HG02571 (cell line): ENCODE data around the gene DDRGK1.
"Not testable (repeated sequence)": the region's sequence is repeated elsewhere in the genome, so short reads cannot be mapped to it uniquely, and the experiment has no call there.

Experiments
- ATAC-seq: cut with Tn5 transposase; IDR thresholded peaks from one replicate; pipeline ENCODE4 v1.9.1; 2021; ENCODE audit warnings: mild to moderate bottlenecking, moderate library complexity; ENCODE audit not compliant: unreplicated experiment

Gene DDRGK1

GRCh38 chr20:3189561-3190131, 14.8 kb downstream of the DDRGK1 start:
- no peak for ATAC-seq

DNA sequence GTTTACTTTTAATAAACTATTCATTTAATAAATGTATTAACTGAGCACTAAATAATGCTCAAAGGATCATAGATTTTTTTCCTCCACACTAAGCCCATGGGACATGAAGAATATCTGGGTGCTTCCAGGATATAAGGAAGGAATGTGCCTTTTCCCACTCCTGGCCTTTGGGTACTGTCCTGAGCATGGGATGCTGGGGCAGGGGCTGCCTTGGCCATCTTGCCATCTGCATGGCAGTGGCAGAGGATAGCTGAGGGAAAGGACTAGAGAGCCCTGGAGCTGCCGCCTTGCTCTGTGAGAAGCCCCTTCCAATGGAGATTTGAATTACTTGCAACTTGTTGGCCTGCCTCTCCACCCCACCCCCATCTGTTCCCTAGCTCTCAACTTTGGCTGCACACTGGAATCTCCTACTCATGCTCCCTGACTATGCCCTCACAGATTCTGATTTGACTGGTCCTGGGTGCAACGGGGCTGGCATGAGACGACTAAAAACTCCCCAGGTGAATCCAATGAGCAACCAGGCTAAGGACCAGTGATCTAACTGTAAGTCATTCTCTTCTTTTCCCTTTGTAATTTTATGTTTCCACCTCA, 15.6 kb downstream of the DDRGK1 start:
- ATAC-seq, result no peak

- not testable (repeated sequence) for ATAC-seq
These were observed 16.6 kb downstream of the DDRGK1 start for GRCh38 chr20:3187861-3188260.

DNA sequence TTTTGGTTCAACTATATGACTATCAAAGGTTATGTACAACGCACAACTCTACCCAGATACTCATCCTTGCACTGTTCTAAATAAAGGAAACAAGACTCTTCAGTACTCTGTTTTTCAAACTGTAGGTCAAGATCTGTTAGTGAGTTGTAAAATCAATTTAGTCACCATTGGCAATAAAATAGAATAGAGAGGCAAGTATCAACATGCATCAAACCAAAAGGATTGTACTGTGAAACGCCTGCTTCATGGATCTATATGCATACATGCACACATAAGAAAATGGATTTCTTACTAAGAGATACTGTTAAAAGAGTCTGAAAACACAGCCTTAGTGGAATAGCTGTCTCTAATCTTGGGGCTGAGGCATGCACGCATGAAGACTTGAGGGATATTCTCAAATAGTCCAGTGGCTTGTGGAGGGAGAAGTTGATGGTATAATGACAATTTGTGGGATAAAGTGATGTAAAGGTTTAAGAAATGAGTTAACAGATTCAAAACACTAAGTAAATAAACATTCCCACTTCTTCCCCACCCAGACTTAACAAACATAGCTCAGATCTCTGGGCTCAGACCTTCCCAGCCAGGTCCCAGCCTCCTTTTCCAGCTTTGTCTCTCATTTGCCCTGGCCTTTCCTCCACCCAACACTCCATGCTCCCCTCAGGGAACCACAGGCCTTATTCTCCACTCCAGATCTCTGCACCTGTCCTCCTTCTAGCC, 20.4 kb downstream of the DDRGK1 start:
- ATAC-seq, result no peak

DNA sequence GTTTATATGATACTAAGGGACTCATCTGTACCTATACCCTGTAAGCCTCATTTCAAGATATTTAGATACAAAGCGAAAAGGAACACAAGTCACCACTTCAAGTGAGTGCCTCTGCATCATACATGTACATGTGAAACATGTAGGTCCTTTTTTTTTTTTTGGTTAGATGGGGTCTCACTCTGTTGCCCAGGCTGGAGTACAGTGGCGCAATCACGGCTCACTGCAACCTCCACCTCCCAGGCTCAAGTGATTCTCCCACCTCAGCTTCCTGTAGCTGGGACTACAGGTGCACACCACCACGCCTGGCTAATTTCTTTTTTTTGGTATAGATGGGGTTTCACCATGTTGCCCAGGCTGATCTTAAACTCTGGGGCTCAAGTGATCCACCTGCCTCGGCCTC, 22.1 kb downstream of the DDRGK1 start:
- ATAC-seq, result not testable (repeated sequence)

- no peak for ATAC-seq
These were observed 23.2 kb downstream of the DDRGK1 start for GRCh38 chr20:3181270-3181669.

DNA sequence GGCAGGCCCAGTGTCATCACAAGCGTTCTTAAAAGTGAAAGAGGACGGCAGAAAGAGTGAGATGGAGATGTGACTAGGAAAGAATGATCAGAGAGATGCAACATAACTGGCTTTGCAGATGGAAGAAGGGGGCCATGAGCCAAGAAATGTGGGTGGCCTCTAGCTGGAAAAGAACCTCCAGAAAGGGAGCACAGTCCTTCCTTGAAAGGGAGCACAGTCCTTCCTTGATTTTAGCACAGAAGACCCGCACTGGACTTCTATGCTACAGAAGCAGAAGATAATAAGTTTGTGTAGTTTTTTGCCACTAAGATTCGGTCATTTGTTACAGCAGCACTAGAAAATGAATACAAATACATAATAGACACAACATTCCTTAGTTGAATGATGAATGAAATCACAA, 24.2 kb downstream of the DDRGK1 start:
- no peak for ATAC-seq

- ATAC-seq, result no peak
These were observed 26.6 kb downstream of the DDRGK1 start for GRCh38 chr20:3177746-3178485.

DNA sequence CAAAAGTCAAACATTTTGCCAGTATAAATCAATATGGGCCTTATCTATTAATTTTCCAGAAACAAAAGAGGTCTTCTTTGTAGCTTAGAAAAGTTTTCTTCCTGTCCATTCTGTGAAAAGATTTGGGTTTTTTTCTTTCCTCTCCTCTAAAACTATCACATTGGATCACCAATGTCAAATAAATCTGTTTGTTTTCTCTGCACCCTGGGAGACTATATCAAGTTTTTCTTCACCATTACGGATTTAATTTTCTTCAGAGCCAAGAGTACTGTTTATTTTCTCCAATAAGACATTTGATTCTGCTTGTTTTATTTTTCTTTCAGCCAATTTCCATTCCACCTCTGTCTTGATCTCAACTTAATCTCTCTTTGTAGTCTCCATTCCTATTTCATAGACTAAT, 29.2 kb downstream of the DDRGK1 start:
- no peak for ATAC-seq

DNA sequence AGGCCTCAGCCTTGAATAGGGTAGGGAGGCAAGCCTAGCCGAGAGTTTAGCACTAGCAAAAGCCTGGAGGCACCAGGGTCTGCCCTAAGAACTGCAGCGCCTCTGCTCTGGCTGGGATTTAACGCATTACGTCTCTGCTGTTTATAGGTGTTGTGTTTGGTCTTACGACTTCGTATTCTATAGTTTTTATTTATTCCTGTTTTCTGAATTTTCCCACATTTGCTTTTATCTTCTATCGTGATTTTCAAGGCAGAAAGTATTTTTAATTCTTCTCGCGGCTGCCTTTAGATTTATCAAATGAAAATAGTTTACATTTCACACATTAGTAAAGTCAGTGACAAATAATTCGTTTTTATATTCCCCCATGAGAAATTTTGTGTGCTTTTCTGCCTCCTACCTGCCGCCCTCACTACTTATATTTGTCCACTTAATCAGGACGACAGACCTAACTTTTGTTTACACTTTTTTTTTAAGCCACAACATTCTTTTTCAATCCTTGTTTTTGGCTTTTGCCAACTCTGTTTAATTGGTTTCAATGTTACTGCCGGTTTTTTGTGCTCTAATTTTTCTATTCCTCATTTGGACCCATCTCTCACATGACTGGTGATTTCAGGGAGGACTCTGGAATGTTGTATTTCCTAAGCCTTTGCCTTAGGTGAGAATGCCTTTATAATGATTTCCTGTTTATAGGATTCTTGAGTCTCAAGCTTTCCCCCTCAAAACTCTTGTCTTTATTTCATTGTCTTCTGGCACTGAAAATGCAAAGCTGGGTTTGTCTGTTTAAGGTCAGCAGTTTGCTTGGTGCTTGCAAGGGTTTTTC, 29.8 kb downstream of the DDRGK1 start:
- ATAC-seq, result no peak

DNA sequence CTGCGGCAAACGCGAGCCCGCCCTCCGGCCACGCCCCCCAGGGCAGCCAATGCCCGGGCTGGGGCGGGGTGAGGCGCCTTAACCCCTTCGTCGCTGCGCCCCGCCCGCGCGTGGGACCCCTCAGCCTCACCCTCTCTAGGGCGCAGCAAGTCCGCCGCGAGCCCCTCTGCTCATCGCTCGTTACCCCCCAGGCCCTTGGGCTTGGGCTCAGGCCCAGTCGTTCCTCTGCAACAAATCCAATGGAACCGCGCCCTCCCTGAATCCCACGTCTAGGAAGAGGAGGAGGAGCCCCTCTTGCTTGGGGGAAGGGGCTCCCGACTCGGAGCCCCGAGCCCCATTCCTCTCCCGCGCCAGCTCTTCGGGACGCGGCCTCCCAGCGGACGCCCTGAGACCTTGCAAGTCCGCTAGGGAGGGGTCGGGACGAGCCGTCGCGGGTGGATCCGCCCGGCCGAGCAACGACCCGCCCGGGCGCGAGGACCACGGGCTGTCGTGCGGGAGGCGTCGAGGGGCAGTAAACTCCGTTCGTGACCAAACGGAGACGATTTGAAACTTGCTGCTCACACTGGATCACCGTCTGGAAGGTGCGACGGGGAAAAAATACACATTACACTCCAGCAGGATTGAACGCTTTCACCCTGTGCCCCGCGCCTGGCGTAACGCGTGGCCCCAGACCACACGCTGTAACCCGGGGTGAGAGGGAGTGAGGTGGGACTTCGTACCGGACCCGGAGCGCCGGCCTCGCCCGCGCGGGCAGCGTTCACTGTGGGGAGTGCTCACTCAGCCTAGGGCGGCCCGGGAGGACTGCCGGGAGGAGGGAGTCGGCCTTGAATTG, 30.7 kb downstream of the DDRGK1 start:
- peak; percentile 90 for ATAC-seq

DNA sequence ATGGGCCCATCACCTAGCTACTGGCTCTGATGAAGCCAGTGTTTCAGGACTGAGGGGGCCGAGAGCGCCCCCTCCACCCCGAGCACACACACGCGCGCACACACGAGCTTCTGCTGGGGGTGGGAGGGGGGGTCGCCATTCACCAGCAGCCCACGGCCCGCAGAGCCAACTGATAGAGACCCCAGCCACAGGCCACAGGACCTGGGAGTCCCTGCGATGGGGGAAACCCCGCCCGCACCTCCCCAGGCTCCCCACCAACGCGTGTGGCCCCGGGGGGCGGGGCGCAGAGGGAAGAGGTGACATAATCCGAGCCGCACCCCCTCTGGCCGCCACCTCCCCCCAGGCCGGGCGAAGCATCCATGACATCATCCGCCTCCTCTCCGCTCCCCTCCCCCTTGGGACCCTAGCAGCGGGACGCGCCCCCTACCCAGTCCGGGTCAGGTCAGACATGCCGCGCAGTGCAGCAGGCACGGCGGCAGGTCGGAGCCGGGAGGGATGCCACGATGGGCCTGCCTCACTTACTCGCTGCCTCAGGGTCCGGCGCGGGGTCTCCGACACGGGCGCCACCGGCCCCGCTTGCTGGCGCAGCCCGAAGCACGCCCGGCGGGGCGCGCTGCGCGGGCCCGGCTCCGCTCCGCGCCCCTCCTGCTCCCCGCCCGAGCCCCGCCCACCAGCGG, 31.4 kb downstream of the DDRGK1 start, which contains the start of gene LZTS3:
Gene LZTS3 (minus strand): TSS at position 617 of the 677 bp plus-strand sequence. CDS start 6,386 bp downstream, outside the sequence.
- peak; percentile 47 for ATAC-seq

- ATAC-seq, result no peak
These were observed 32.2 kb downstream of the DDRGK1 start for GRCh38 chr20:3172126-3172932.

DNA sequence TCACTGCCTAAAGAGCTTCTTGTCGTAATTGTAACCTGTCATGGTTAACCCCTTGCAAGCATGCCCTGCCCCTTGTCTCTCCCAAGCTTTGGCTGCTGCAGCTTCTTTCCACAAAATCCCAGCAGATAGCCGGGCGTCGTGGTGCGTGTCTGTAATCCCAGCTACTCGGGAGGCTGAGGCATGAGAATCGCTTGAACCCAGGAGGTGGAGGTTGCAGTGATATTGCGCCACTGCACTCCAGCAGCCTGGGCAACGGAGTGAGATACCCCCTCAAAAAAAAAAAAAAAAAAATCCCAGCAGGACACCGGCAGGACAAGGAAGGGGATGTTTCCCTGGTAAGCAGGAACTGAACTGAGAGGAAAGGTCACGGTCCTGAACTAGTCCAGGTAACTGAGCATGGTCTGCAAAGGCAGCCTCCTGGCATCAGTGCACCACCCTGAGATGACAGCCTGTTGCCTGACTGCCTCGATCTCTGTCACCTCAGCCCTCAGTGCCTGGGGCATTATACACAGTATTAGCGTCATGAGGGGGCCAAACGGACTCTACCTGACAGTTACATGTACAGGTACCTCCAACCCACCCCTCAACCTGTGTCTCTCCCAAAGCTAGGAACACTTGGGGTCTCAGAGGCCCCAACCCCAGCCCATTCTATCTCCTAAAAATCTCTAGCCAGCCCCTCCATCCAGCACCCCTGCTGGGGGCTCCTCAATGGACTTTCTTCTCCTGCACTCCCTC, 32.9 kb downstream of the DDRGK1 start:
- no peak for ATAC-seq

DNA sequence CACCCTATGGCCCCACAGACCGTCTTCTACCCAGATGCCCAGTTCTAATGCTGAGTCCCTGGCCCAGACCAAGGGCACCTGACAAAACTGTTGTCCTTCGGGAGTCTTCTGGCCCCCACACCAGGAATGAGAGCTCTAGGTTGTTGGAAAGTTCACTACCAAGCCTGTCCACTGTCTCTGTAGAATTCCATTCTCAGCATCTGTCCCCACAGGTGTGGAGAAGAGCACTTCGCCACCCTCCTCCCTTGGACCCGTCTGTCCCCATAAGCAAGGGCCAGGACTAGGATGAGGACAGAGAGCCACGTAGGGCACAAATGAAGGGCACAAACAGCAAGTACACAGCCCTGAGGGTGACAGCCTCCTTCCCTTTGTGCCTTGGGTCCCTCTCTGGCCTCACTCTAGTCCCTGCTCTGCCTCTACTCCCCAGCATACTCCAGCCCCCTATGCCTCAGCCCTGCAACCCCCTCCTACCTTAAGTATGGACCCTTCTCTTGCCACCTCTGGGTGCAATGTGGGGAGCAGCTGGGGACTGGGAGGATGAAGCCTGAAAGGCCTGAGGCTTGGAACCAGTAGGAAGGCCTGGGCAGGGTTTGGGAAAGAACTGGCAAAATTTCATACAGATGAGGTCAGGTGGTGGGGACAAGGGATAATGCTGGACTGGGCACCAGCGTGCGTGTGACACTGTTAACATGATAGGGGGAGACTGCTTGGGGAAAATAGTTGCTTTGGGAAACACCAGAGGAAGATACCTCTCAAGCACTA, 35.5 kb downstream of the DDRGK1 start:
- no peak for ATAC-seq

DNA sequence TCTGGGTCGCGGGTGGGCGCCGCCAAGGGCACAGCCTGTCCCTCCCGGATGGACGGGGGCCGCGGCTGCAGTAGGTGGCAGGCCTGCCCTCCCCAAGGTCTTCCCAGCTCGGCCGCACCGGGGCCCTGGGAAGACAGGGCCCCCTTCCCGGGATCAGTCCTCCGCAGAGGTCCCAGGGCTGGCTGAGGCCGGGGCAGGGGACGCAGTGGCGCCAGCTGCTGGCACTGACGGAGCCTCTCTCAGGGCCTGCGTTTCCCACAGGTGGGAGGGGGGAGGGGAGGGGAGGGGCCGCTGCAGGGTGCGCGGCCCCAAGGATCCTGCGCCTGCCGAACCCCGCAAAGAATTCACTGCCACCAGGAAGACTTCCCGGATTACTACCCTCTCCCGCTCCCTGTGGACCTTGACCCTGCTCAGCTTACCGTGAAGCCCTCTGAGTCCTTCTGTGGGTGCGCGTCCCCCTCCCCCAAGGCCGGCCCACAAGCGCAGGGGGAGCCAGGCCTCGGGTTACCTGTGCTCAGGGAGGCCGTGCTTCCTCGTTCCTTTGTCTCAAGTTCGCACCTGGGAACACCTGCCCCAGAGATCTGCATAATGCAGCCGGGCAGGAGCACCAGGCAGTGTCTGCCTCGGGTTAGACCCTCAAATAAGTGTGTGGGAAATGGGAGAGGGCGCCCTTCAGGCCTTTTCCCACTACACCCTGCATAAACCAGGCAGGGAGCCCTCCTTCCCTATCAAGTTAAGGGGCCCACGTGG, 36.2 kb downstream of the DDRGK1 start:
- ATAC-seq, result no peak
